Retinal pigment epithelial cell (primary cell): ENCODE measurements around the gene SHISA3.
A peak's percentile ranks its signal among the peaks of the same experiment; 100 is the strongest.
"Not testable (repeated sequence)": the region's sequence is repeated elsewhere in the genome, so short reads cannot be mapped to it uniquely, and the experiment has no call there.

Source experiments
- DNase-seq: peaks from one replicate; pipeline ENCODE4 v3.0.0-alpha.2; 2010; ENCODE audit warnings: low read depth
- H3K4me3 ChIP-seq: 2 replicates; pipeline ENCODE4 v1.5.1; 2011; ENCODE audit warnings: mild to moderate bottlenecking, low read length, control low read depth, moderate library complexity
- TF ChIP-seq, protein P1 (sequence below): conservative IDR thresholded peaks from 2 replicates; pipeline ENCODE4 v1.5.1; 2011; ENCODE audit warnings: low read depth, low read length, control low read depth, inconsistent platforms

Gene SHISA3

GRCh38 chr4:42371305-42372252 lies 25.7 kb upstream of the SHISA3 start:
- no peak overlapping the region for H3K4me3 ChIP-seq
- DNase-seq: peak; percentile 46
- TF ChIP-seq, protein P1, sequence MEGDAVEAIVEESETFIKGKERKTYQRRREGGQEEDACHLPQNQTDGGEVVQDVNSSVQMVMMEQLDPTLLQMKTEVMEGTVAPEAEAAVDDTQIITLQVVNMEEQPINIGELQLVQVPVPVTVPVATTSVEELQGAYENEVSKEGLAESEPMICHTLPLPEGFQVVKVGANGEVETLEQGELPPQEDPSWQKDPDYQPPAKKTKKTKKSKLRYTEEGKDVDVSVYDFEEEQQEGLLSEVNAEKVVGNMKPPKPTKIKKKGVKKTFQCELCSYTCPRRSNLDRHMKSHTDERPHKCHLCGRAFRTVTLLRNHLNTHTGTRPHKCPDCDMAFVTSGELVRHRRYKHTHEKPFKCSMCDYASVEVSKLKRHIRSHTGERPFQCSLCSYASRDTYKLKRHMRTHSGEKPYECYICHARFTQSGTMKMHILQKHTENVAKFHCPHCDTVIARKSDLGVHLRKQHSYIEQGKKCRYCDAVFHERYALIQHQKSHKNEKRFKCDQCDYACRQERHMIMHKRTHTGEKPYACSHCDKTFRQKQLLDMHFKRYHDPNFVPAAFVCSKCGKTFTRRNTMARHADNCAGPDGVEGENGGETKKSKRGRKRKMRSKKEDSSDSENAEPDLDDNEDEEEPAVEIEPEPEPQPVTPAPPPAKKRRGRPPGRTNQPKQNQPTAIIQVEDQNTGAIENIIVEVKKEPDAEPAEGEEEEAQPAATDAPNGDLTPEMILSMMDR: peak; percentile 75

DNA sequence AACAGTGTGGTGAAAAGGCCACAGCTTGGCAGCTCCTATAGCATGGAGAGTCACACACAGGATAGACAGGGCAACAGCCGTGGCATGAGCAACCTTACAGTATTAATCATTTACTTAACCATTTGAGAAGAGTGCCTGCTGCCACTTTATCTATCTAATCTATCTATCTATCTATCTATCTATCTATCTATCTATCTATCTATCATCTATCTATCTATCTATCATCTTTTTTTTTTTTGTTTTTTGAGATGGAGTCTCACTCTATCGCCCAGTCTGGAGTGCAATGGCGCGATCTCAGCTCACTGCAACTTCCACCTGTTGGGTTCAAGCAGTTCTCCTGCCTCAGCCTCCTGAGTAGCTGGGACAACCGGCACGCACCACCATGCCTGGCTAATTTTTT lies 25.0 kb upstream of the SHISA3 start:
- not testable (repeated sequence) for H3K4me3 ChIP-seq, DNase-seq

- TF ChIP-seq, protein P1: no peak
- DNase-seq: no peak
- no peak overlapping the region for H3K4me3 ChIP-seq
Observed at GRCh38 chr4:42377497-42377896, 19.8 kb upstream of the SHISA3 start.

DNA sequence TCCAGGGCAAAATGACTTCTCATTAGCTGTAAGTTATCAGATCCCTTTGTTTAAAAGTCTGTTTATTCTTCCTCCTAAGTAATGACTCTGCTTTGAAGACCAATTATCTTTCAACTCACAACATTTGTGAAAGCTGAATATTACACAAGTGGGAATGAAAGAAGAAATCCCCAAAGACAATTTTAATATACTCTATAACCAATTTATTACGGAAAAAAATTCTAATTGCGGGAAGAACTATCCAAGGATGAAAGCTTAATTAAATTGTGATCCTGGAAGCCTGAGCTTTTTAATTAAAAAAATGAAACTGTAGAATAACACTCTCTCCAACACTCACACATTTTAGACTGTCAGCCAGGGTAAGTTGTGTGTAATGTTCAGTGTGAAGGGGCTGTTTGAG lies 15.6 kb upstream of the SHISA3 start:
- no peak for DNase-seq
- TF ChIP-seq, protein P1: no peak
- no peak overlapping the region for H3K4me3 ChIP-seq

DNA sequence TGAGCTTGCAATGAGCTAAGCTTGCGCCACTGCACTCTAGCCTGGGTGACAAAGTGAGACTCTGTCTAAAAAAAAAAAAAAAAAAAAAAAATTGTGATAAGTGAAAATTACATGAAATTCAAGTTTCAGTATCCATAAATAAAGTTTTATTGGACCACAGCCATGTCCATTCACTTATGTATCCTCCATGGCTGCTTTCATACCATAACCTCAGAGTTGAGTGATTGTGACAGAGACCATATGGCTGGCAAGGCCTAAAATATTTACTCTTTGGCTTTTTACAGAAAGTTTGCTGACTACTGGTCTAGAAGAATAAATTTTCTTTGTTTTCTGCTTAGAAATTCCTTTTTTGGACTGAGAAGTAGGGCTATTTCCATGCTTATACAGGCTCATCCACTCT lies 11.8 kb upstream of the SHISA3 start:
- DNase-seq: no peak
- TF ChIP-seq, protein P1: no peak
- no peak overlapping the region for H3K4me3 ChIP-seq

DNA sequence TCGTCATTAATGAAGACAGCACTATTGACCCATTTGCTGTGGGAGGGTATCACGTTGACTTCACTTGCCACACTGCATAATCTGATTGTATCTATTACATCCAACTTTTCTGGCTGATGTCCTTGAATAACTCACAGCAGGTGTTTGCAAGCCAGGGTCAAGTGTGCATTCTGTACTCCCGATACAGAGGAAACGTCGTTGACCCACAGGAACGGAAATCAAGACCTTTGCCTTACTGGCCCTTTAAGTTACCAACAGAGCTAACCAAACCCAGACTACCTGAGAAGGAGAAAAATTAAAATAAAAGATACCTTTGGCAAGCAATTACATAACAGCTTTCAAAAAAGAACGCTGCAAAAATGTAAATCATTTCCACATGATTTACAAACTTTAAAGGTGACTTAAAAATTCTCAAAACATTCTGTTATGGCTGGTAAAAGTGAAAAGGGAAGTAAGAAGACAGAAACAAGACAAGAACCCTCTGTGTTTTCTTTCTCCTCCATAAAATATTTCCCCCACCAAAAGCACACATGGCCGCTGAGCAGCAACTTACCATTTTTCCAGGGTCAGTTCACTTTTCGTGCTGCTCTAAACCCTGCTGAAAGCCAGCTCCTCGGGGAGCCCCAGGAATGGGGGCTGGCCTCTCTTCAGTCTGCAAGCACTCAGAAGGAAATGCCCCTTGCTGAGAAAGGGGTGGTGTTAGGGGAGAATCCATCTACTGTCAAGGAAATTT lies 6.5 kb upstream of the SHISA3 start:
- TF ChIP-seq, protein P1: no peak
- H3K4me3 ChIP-seq: no peak overlapping the region
- DNase-seq: no peak

DNA sequence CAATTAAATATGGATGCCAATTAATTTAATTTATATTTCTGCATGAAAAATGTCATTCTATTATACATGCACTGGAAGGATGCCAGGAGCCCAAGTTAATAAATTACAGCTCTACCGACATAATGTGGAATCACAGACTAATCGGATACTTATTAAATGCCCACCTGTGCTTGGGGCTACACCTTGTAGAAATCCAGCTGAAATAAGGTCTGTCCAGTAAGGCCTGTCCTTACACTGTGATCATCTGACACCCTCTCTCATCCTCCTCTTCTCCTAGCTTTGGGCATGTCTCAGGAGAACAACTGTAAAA lies 6.0 kb upstream of the SHISA3 start:
- no peak for DNase-seq

More for the DNA sequence above, 6.0 kb upstream of the SHISA3 start:
- TF ChIP-seq, protein P1: no peak
- H3K4me3 ChIP-seq: no peak overlapping the region
